GM23338 (cell line): ENCODE results near the gene LPGAT1. TPM values are rescaled to one million over a fixed set of nuclear protein-coding genes. Genes with fewer than 3 reads are reported as not detected.

Experiments
- ATAC-seq: fragments of 200-7000 bp; cut with Tn5 transposase; 3 replicates; pipeline ENCODE4 v1.9.1; 2020
- DNase-seq: peaks from one replicate; pipeline ENCODE4 v3.0.0-alpha.2; 2015; ENCODE audit warnings: low spot score
- H2AFZ ChIP-seq: fragments of 200-600 bp; sonication (generic); 2 replicates; pipeline ENCODE4 v1.8.0; 2016; ENCODE audit warnings: antibody characterized with exemption, mild to moderate bottlenecking, moderate library complexity
- H3F3A ChIP-seq: fragments of 200-600 bp; sonication (generic); replicated peaks from 2 replicates; pipeline ENCODE4 v1.8.0; 2017; ENCODE audit warnings: antibody characterized with exemption, mixed run types, low read depth
- H3K27ac ChIP-seq: fragments of 200-600 bp; sonication (generic); 2 replicates; pipeline ENCODE4 v1.6.1; 2016; ENCODE audit warnings: low read depth
- H3K27me3 ChIP-seq: fragments of 200-600 bp; sonication (generic); 2 replicates; pipeline ENCODE4 v1.8.0; 2016; ENCODE audit warnings: mild to moderate bottlenecking, mixed run types, moderate library complexity; ENCODE audit not compliant: insufficient read depth
- H3K36me3 ChIP-seq: fragments of 200-600 bp; sonication (generic); 2 replicates; pipeline ENCODE4 v1.8.0; 2016; ENCODE audit warnings: mild to moderate bottlenecking; ENCODE audit not compliant: insufficient read depth
- H3K4me1 ChIP-seq: fragments of 200-600 bp; sonication (generic); 2 replicates; pipeline ENCODE4 v1.8.0; 2016; ENCODE audit warnings: mild to moderate bottlenecking, moderate library complexity; ENCODE audit not compliant: insufficient read depth
- H3K4me2 ChIP-seq: fragments of 200-600 bp; sonication (generic); 2 replicates; pipeline ENCODE4 v1.7.1; 2017; ENCODE audit warnings: mixed run types
- H3K4me3 ChIP-seq: fragments of 200-600 bp; sonication (generic); 2 replicates; pipeline ENCODE4 v1.6.1; 2016; ENCODE audit warnings: mixed run types
- H3K79me2 ChIP-seq: fragments of 200-600 bp; sonication (generic); replicated peaks from 2 replicates; pipeline ENCODE4 v1.8.0; 2017; ENCODE audit warnings: mild to moderate bottlenecking; ENCODE audit not compliant: insufficient read depth
- H3K9me2 ChIP-seq: fragments of 200-600 bp; sonication (generic); 2 replicates; pipeline ENCODE4 v1.8.0; 2017; ENCODE audit not compliant: insufficient read depth
- H4K20me1 ChIP-seq: fragments of 200-600 bp; sonication (generic); replicated peaks from 2 replicates; pipeline ENCODE4 v1.8.0; 2017; ENCODE audit warnings: mild to moderate bottlenecking; ENCODE audit not compliant: insufficient read depth
- H3K27ac Mint-ChIP-seq: 2 replicates; pipeline ENCODE4 v1.8.0; 2020; ENCODE audit warnings: inconsistent platforms, mild to moderate bottlenecking, moderate library complexity, mixed read lengths
- H3K27me3 Mint-ChIP-seq: 3 replicates; pipeline ENCODE4 v1.8.0; 2022; ENCODE audit warnings: low read depth, mild to moderate bottlenecking, moderate library complexity, mixed read lengths, inconsistent platforms; ENCODE audit not compliant: insufficient read depth, poor library complexity
- H3K36me3 Mint-ChIP-seq: 3 replicates; pipeline ENCODE4 v1.8.0; 2021; ENCODE audit warnings: low read depth, mild to moderate bottlenecking, inconsistent platforms, moderate library complexity, mixed read lengths
- H3K4me1 Mint-ChIP-seq: 3 replicates; pipeline ENCODE4 v1.8.0; 2020; ENCODE audit warnings: mild to moderate bottlenecking, inconsistent platforms, mixed read lengths
- H3K4me3 Mint-ChIP-seq: 3 replicates; pipeline ENCODE4 v1.8.0; 2021; ENCODE audit warnings: moderate library complexity, mild to moderate bottlenecking, inconsistent platforms, mixed read lengths
- H3K9me3 Mint-ChIP-seq: 3 replicates; pipeline ENCODE4 v1.8.0; 2020; ENCODE audit warnings: moderate library complexity, mild to moderate bottlenecking, inconsistent platforms, mixed read lengths
- CREB1 ChIP-seq: fragments of 250-450 bp; sonication (Bioruptor Pico); IDR thresholded peaks from 2 replicates; pipeline ENCODE4 v1.5.0; 2020; ENCODE audit warnings: low read depth, mild to moderate bottlenecking, moderate library complexity
- CTCF ChIP-seq, 2 experiments: fragments of 200-600 bp in 1 of 2; sonication (generic) in 1 of 2; conservative IDR thresholded peaks; 2 replicates each; pipeline versions ENCODE4 v1.5.1 to v1.6.1; 2016 to 2017; ENCODE audit warnings: antibody characterized with exemption in 2 of 2, low read depth in 2 of 2, mild to moderate bottlenecking in 2 of 2, moderate library complexity in 1 of 2
- EZH2 ChIP-seq: fragments of 200-600 bp; sonication (generic); IDR thresholded peaks from one replicate; pipeline ENCODE4 v1.8.0; 2017; ENCODE audit warnings: antibody characterized with exemption, mild to moderate bottlenecking, low read depth; ENCODE audit not compliant: unreplicated experiment
- EZH2phosphoT487 ChIP-seq: fragments of 200-600 bp; sonication (generic); IDR thresholded peaks from one replicate; pipeline ENCODE4 v1.8.1; 2018; ENCODE audit warnings: antibody characterized with exemption; ENCODE audit not compliant: unreplicated experiment
- JUNB ChIP-seq: IDR thresholded peaks from one replicate; pipeline ENCODE4 v1.6.1; 2016; ENCODE audit warnings: antibody characterized with exemption; ENCODE audit not compliant: unreplicated experiment
- NANOG ChIP-seq: IDR thresholded peaks from 2 replicates; pipeline ENCODE4 v1.6.1; 2016; ENCODE audit warnings: antibody characterized with exemption, borderline replicate concordance
- POLR2AphosphoS5 ChIP-seq: IDR thresholded peaks from 2 replicates; pipeline ENCODE4 v1.6.1; 2016; ENCODE audit warnings: antibody characterized with exemption, low read depth
- STAT1 ChIP-seq: IDR thresholded peaks from one replicate; pipeline ENCODE4 v1.6.1; 2016; ENCODE audit warnings: antibody characterized with exemption; ENCODE audit not compliant: unreplicated experiment
- ZNF114 ChIP-seq: fragments of 250-450 bp; sonication (Bioruptor Pico); IDR thresholded peaks from 2 replicates; pipeline ENCODE4 v1.5.0; 2020; ENCODE audit warnings: mild to moderate bottlenecking, moderate library complexity
- ZNF331 ChIP-seq: fragments of 250-450 bp; sonication (Bioruptor Pico); IDR thresholded peaks from 2 replicates; pipeline ENCODE4 v1.5.0; 2020; ENCODE audit warnings: low read depth, mild to moderate bottlenecking, moderate library complexity
- ZNF462 ChIP-seq: fragments of 250-450 bp; sonication (Bioruptor Pico); IDR thresholded peaks from 2 replicates; pipeline ENCODE4 v1.5.0; 2020; ENCODE audit warnings: mild to moderate bottlenecking, moderate library complexity
- polyA plus RNA-seq: library from polyadenylated mRNA; unstranded; fragments of >200 nt; fragmentation: Nextera tagmentation; extraction: Ambion mirVana; gene quantifications from 2 replicates; pipeline ENCODE4 v1.2.1, GENCODE V29; 2016
- total RNA-seq: library from RNA; depleted of rRNA; stranded (reverse); fragments of >200 nt; shearing (Covaris generic); gene quantifications from 2 replicates; pipeline ENCODE4 v1.2.3, GENCODE V29; 2014
- TF ChIP-seq, protein P1 (sequence below): IDR thresholded peaks from 2 replicates; pipeline ENCODE4 v1.6.1; 2016; ENCODE audit warnings: antibody characterized with exemption
- TF ChIP-seq, protein P2 (sequence below): IDR thresholded peaks from one replicate; pipeline ENCODE4 v1.6.1; 2018; ENCODE audit warnings: antibody characterized with exemption; ENCODE audit not compliant: unreplicated experiment

LPGAT1 gene
- total and polyA plus RNA-seq, 2 experiments from 2014 or later = 3.3 to 16.4 TPM

- H3K9me2 ChIP-seq = no peaks in the 10 kb centered on the region
- H3K36me3 ChIP-seq = no peaks in the 10 kb centered on the region
- H2AFZ ChIP-seq = peak overlapping the region; percentile 56; the same call in 1 of the 2 replicates
- no peaks in the 10 kb centered on the region for H3K27me3 Mint-ChIP-seq
- H3K4me3 Mint-ChIP-seq = no peak overlapping the region
- no peaks in the 10 kb centered on the region for H4K20me1 ChIP-seq
- H3F3A ChIP-seq = no peaks in the 10 kb centered on the region
- H3K27me3 ChIP-seq = no peaks in the 10 kb centered on the region
- TF ChIP-seq ZNF462 (CRISPR knock-in tag) (no peak), ZNF331 (CRISPR knock-in tag) (no peak), ZNF114 (CRISPR knock-in tag) (no peak), CREB1 (CRISPR knock-in tag) (no peak), STAT1 (no peak), POLR2AphosphoS5 (no peak), JUNB (no peak), EZH2 (no peak), NANOG (no peak), CTCF (conservative IDR thresholded peaks at IDR 0.05; ENCODE audit: low read depth in 2 of 2) (no peak), EZH2phosphoT487 (no peak)
- TF ChIP-seq, protein P1, sequence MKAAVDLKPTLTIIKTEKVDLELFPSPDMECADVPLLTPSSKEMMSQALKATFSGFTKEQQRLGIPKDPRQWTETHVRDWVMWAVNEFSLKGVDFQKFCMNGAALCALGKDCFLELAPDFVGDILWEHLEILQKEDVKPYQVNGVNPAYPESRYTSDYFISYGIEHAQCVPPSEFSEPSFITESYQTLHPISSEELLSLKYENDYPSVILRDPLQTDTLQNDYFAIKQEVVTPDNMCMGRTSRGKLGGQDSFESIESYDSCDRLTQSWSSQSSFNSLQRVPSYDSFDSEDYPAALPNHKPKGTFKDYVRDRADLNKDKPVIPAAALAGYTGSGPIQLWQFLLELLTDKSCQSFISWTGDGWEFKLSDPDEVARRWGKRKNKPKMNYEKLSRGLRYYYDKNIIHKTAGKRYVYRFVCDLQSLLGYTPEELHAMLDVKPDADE = no peak
- TF ChIP-seq, protein P2, sequence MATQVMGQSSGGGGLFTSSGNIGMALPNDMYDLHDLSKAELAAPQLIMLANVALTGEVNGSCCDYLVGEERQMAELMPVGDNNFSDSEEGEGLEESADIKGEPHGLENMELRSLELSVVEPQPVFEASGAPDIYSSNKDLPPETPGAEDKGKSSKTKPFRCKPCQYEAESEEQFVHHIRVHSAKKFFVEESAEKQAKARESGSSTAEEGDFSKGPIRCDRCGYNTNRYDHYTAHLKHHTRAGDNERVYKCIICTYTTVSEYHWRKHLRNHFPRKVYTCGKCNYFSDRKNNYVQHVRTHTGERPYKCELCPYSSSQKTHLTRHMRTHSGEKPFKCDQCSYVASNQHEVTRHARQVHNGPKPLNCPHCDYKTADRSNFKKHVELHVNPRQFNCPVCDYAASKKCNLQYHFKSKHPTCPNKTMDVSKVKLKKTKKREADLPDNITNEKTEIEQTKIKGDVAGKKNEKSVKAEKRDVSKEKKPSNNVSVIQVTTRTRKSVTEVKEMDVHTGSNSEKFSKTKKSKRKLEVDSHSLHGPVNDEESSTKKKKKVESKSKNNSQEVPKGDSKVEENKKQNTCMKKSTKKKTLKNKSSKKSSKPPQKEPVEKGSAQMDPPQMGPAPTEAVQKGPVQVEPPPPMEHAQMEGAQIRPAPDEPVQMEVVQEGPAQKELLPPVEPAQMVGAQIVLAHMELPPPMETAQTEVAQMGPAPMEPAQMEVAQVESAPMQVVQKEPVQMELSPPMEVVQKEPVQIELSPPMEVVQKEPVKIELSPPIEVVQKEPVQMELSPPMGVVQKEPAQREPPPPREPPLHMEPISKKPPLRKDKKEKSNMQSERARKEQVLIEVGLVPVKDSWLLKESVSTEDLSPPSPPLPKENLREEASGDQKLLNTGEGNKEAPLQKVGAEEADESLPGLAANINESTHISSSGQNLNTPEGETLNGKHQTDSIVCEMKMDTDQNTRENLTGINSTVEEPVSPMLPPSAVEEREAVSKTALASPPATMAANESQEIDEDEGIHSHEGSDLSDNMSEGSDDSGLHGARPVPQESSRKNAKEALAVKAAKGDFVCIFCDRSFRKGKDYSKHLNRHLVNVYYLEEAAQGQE = no peak
- H3K79me2 ChIP-seq = no peaks in the 10 kb centered on the region
- H3K4me3 ChIP-seq = no peak overlapping the region
- peak overlapping the region; percentile 13; the same call in 1 of the 2 replicates for H3K27ac Mint-ChIP-seq
- no peak overlapping the region for H3K27ac ChIP-seq
- no peak overlapping the region for H3K4me2 ChIP-seq
- H3K9me3 Mint-ChIP-seq = no peaks in the 10 kb centered on the region
- peaks cover 5% of the 10 kb centered on the region; the same call in 2 of the 3 replicates for H3K4me1 Mint-ChIP-seq
- no peaks in the 10 kb centered on the region for H3K4me1 ChIP-seq
- H3K36me3 Mint-ChIP-seq = no peaks in the 10 kb centered on the region
- peak; percentile 23; the same call in 2 of the 3 replicates for ATAC-seq
- DNase-seq = no peak
These were observed 98.9 kb downstream of the LPGAT1 start for GRCh38 chr1:211731456-211732292.
